PC-3 (cell line): Measurements from ENCODE around the gene OR6N2. TPM values are rescaled to one million over a fixed set of nuclear protein-coding genes. Genes with fewer than 3 reads are reported as not detected.
A peak's percentile ranks its signal among the peaks of the same experiment; 100 is the strongest.

Source experiments
- ATAC-seq: fragments of 200-7000 bp; cut with Tn5 transposase; 2 replicates; pipeline ENCODE4 v1.9.1; 2020; ENCODE audit warnings: mild to moderate bottlenecking, moderate library complexity
- BruUV-seq: library from RNA; stranded (reverse); fragments of 400-500 nt; replicated peaks from 2 replicates; lab custom pipeline; 2021; lab: Mats Ljungman, UMichigan
- CTCF ChIA-PET: fragments of 300-600 bp; sonication (Branson Sonifier 250); formaldehyde crosslinking; loops from one replicate; lab custom pipeline; 2022; ENCODE audit warnings: antibody characterized with exemption; lab: Charles Lee
- POLR2A ChIA-PET: fragments of 300-600 bp; sonication (Branson Sonifier 250); formaldehyde crosslinking; loops from one replicate; lab custom pipeline; 2022; ENCODE audit warnings: antibody characterized with exemption; ENCODE audit not compliant: unreplicated experiment; lab: Charles Lee
- DNase-seq: peaks from one replicate; pipeline ENCODE4 v3.0.0-alpha.2; 2015
- H2AFZ ChIP-seq: fragments of 300-600 bp; sonication (generic); 2 replicates; pipeline ENCODE4 v1.6.0; 2016; ENCODE audit warnings: antibody characterized with exemption, low read length
- H3F3A ChIP-seq: fragments of 300-600 bp; sonication (generic); one replicate; pipeline ENCODE4 v1.6.0; 2017; ENCODE audit warnings: antibody characterized with exemption, low read length, control low read depth, mild to moderate bottlenecking; ENCODE audit not compliant: unreplicated experiment
- H3K27ac ChIP-seq: fragments of 300-600 bp; sonication (generic); 2 replicates; pipeline ENCODE4 v1.5.1; 2016; ENCODE audit warnings: mild to moderate bottlenecking, low read length
- H3K27me3 ChIP-seq: fragments of 300-600 bp; sonication (generic); 2 replicates; pipeline ENCODE4 v1.6.1; 2016; ENCODE audit warnings: low read length, mixed read lengths
- H3K36me3 ChIP-seq: fragments of 300-600 bp; sonication (generic); 2 replicates; pipeline ENCODE4 v1.6.1; 2016; ENCODE audit warnings: low read depth, mixed run types, low read length, mixed read lengths
- H3K4me1 ChIP-seq: fragments of 300-600 bp; sonication (generic); 2 replicates; pipeline ENCODE4 v1.5.1; 2016; ENCODE audit warnings: low read length; ENCODE audit not compliant: insufficient read depth
- H3K4me2 ChIP-seq: fragments of 300-600 bp; sonication (generic); 2 replicates; pipeline ENCODE4 v1.6.0; 2016; ENCODE audit warnings: low read length
- H3K4me3 ChIP-seq: fragments of 300-600 bp; sonication (generic); 2 replicates; pipeline ENCODE4 v1.5.1; 2016; ENCODE audit warnings: mild to moderate bottlenecking, low read length, mixed read lengths
- H3K79me2 ChIP-seq: fragments of 300-600 bp; sonication (generic); 2 replicates; pipeline ENCODE4 v1.6.1; 2017; ENCODE audit warnings: low read length, mixed read lengths
- H3K9ac ChIP-seq: fragments of 300-600 bp; sonication (generic); 2 replicates; pipeline ENCODE4 v1.6.0; 2016; ENCODE audit warnings: mild to moderate bottlenecking, low read length
- H3K9me2 ChIP-seq: fragments of 300-600 bp; sonication (generic); replicated peaks from 2 replicates; pipeline ENCODE4 v1.6.1; 2016; ENCODE audit warnings: mixed run types, low read length, mixed read lengths
- H3K9me3 ChIP-seq: fragments of 300-600 bp; sonication (generic); 2 replicates; pipeline ENCODE4 v1.6.1; 2016; ENCODE audit warnings: low read length, mixed read lengths
- H4K20me1 ChIP-seq: fragments of 300-600 bp; sonication (generic); 2 replicates; pipeline ENCODE4 v1.6.1; 2016; ENCODE audit warnings: low read length, mixed read lengths
- EZH2 ChIP-seq: fragments of 300-600 bp; sonication (generic); IDR thresholded peaks from one replicate; pipeline ENCODE4 v1.6.1; 2017; ENCODE audit warnings: antibody characterized with exemption, mild to moderate bottlenecking, low read length; ENCODE audit not compliant: unreplicated experiment
- EZH2phosphoT487 ChIP-seq: fragments of 300-600 bp; sonication (generic); IDR thresholded peaks from 2 replicates; pipeline ENCODE4 v1.6.1; 2018; ENCODE audit warnings: mild to moderate bottlenecking, antibody characterized with exemption, low read length, borderline replicate concordance
- intact Hi-C: fragments of 100-400 bp; cut with micrococcal nuclease; formaldehyde crosslinking; loops from 2 replicates; pipeline ENCODE4 v1.9.0; 2023
- total RNA-seq: library from RNA; depleted of rRNA; stranded (reverse); fragments of >200 nt; gene quantifications from 2 replicates; pipeline ENCODE4 v1.2.3, GENCODE V29; 2014
- TF ChIP-seq, protein P1 (sequence below): fragments of 300-600 bp; sonication (generic); conservative IDR thresholded peaks from 2 replicates; pipeline ENCODE4 v1.5.1; 2017; ENCODE audit warnings: antibody characterized with exemption, low read depth, mild to moderate bottlenecking, low read length

OR6N2 gene
- total RNA-seq, 1 experiment from 2014 or later = not detected

DNA sequence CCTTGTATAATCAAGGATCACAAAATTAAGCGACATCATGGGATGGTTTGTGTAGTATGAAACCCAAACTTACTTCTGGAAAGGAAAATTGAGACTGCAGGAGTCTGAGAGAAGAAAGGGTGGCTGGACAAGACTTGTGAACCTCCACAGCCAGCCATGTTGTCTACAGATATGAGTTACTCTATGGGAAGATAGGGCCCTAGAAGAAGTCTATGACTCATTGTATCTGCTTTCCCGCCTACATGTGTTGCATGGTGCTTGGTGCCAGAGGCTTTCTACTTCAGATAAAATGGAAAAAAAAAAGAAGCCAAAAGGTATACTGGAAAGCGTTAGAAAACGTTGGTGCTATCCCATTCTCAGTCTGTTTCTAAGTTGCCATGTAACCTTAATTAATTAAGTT is 18.7 kb upstream of the OR6N2 start:
- no peaks in the 10 kb centered on the region for H3K4me1 ChIP-seq
- H3K9me3 ChIP-seq = no peaks in the 10 kb centered on the region
- H3K9ac ChIP-seq = no peak overlapping the region
- TF ChIP-seq EZH2 (no peak), EZH2phosphoT487 (no peak)
- TF ChIP-seq, protein P1, sequence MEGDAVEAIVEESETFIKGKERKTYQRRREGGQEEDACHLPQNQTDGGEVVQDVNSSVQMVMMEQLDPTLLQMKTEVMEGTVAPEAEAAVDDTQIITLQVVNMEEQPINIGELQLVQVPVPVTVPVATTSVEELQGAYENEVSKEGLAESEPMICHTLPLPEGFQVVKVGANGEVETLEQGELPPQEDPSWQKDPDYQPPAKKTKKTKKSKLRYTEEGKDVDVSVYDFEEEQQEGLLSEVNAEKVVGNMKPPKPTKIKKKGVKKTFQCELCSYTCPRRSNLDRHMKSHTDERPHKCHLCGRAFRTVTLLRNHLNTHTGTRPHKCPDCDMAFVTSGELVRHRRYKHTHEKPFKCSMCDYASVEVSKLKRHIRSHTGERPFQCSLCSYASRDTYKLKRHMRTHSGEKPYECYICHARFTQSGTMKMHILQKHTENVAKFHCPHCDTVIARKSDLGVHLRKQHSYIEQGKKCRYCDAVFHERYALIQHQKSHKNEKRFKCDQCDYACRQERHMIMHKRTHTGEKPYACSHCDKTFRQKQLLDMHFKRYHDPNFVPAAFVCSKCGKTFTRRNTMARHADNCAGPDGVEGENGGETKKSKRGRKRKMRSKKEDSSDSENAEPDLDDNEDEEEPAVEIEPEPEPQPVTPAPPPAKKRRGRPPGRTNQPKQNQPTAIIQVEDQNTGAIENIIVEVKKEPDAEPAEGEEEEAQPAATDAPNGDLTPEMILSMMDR = no peak
- no peaks in the 10 kb centered on the region; the same call in 1 of the 2 replicates for H3K27me3 ChIP-seq
- H3K79me2 ChIP-seq = no peaks in the 10 kb centered on the region
- no peaks in the 10 kb centered on the region for H3K36me3 ChIP-seq
- H3K4me2 ChIP-seq = no peak overlapping the region
- CTCF ChIA-PET = no interaction called here
- no peaks in the 10 kb centered on the region for H4K20me1 ChIP-seq
- no peaks in the 10 kb centered on the region for H3F3A ChIP-seq
- intact Hi-C loops = loop anchor here (5.0 kb wide), 1 partner anchor 273 kb away; no protein-coding TSS in a partner anchor
- H2AFZ ChIP-seq = no peak overlapping the region
- BruUV-seq = no TSS peak
- ATAC-seq = no peak
- POLR2A ChIA-PET = no interaction called here
- H3K27ac ChIP-seq = no peak overlapping the region
- H3K9me2 ChIP-seq = no peaks in the 10 kb centered on the region
- no peak for DNase-seq
- H3K4me3 ChIP-seq = no peak overlapping the region

DNA sequence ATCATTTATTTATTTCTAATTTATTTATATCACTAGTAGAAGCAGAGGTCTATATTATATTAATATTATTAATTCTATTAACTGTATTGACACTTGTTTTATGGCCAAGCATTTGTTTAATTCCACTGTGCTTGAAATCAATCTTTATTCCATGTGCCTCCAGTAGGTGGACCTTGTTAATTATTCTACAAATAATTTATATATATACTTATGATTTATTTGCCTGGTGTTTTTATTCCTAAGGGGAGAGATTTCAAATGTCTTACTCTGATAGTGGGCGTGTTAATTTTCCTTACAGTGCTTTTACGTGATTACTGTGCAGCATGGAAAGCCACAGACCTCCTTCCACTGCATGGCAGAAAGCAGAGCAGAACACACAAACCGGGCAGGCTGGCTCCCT is 17.5 kb upstream of the OR6N2 start:
- no peak overlapping the region for H3K27ac ChIP-seq
- H4K20me1 ChIP-seq = no peaks in the 10 kb centered on the region
- TF ChIP-seq, protein P1 = 0 out of 2 replicates have a peak, but pooled peaks have one; percentile 11
- no peak for TF ChIP-seq EZH2phosphoT487
- no peak overlapping the region for H3K4me2 ChIP-seq
- DNase-seq = peak; percentile 7
- H2AFZ ChIP-seq = no peak overlapping the region
- no peaks in the 10 kb centered on the region; the same call in 1 of the 2 replicates for H3K27me3 ChIP-seq
- no peak overlapping the region for H3K4me3 ChIP-seq
- no TSS peak for BruUV-seq
- H3K9ac ChIP-seq = no peak overlapping the region
- no peaks in the 10 kb centered on the region for H3F3A ChIP-seq
- intact Hi-C loops = loop anchor here (1.0 to 5.0 kb wide), 2 partner anchors 200 to 274 kb away; no protein-coding TSS in a partner anchor
- no peaks in the 10 kb centered on the region for H3K79me2 ChIP-seq
- POLR2A ChIA-PET = no interaction called here
- H3K4me1 ChIP-seq = no peaks in the 10 kb centered on the region
- ATAC-seq = no peak; the same call in 1 of the 2 replicates
- CTCF ChIA-PET = no interaction called here
- no peaks in the 10 kb centered on the region for H3K9me2 ChIP-seq
- no peaks in the 10 kb centered on the region for H3K9me3 ChIP-seq
- no peaks in the 10 kb centered on the region for H3K36me3 ChIP-seq

DNA sequence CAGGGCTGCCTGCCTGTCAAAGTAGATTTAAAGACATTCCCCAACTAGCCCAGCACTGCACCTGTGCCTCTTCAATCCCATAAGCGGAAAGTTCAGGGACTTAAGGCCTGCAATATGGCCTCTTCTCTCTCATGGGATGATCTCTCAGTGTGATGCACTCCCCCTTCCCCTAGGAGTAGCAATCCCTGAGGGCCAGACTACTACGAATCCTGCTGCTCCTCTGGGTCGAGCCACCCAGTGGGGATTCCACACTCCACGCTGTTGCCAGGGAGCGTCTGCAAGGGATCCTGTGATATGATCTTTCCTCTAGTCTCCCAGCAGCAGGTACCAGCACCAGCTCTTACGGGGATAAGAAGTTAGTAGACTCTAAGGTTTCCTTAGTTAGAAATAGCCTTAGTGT is 13.2 kb upstream of the OR6N2 start:
- Histone ChIP-seq H3K4me2 (no peak overlapping the region), H3K79me2 (no peaks in the 10 kb centered on the region), H3K9ac (no peak overlapping the region), H3K27me3 (no peaks in the 10 kb centered on the region; the same call in 1 of the 2 replicates), H3K9me2 (no peaks in the 10 kb centered on the region), H3K4me3 (no peak overlapping the region), H3F3A (no peaks in the 10 kb centered on the region), H3K4me1 (no peaks in the 10 kb centered on the region), H2AFZ (no peak overlapping the region), H3K9me3 (no peaks in the 10 kb centered on the region), H4K20me1 (no peaks in the 10 kb centered on the region), H3K27ac (no peak overlapping the region), H3K36me3 (no peaks in the 10 kb centered on the region)
- ATAC-seq = no peak
- intact Hi-C loops = no loop called here
- no TSS peak for BruUV-seq
- no peak for DNase-seq
- CTCF ChIA-PET = no interaction called here
- TF ChIP-seq EZH2 (no peak), EZH2phosphoT487 (no peak)
- TF ChIP-seq, protein P1 = no peak
- POLR2A ChIA-PET = no interaction called here
